KBM-7 (cell line): ENCODE data around the gene ATP1B1.

Experiments
- DNase-seq: peaks from one replicate; pipeline ENCODE4 v3.0.0-alpha.2; 2015
- in situ Hi-C: fragments of 300-500 bp; cut with MboI; formaldehyde crosslinking; loops from 2 replicates; pipeline ENCODE4 v1.14.3; 2020; ENCODE audit warnings: low sequenced_read_pairs, low pct_unique_long_range_greater_than_20kb, mixed read lengths

Gene ATP1B1

DNA sequence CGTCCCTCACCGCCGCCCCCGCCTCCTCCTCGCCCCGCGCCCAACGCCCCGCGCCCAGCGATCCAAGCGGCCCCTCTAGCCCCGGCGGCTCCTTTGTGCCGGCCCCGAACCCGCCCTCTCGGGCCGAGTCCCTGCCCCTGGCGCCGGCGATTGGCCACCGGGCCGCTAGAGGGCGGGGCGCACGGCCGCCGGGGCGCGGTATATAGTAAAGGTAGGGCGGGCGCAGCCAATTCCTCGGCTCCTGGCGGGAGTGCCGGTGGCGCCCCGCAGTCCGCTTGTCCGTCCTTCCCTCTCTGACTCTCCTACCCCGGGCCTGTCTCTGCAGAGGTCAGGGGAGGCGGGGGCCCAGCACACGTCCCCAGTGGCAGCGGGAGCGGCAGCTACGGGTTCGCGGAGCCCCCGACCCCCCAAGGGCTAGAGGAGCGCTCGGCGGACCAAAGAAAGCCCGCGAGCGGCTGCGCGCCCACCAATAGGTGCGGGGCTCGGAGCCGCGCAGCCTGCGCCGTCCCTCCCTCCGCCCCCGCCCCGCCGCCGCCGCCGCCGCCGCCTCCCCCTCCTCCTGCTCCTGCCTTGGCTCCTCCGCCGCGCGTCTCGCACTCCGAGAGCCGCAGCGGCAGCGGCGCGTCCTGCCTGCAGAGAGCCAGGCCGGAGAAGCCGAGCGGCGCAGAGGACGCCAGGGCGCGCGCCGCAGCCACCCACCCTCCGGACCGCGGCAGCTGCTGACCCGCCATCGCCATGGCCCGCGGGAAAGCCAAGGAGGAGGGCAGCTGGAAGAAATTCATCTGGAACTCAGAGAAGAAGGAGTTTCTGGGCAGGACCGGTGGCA, at the start of gene ATP1B1:
Gene ATP1B1 (plus strand): TSS at position 596 of the 826 bp plus-strand sequence. CDS start 140 bp downstream, at position 736.
- in situ Hi-C loops = loop anchor here (25.0 kb wide), 2 partner anchors 494 to 669 kb away; no protein-coding TSS in a partner anchor
- DNase-seq = peak; percentile 93

- DNase-seq = no peak
- in situ Hi-C loops = no loop called here
Observed at GRCh38 chr1:169059421-169059820, 47.1 kb upstream of the ATP1B1 start.

GRCh38 chr1:169060043-169060722, 46.3 kb upstream of the ATP1B1 start:
- DNase-seq = no peak
- in situ Hi-C loops = no loop called here

- peak; percentile 90 for DNase-seq
Observed at GRCh38 chr1:169060919-169061639, 45.4 kb upstream of the ATP1B1 start.

DNA sequence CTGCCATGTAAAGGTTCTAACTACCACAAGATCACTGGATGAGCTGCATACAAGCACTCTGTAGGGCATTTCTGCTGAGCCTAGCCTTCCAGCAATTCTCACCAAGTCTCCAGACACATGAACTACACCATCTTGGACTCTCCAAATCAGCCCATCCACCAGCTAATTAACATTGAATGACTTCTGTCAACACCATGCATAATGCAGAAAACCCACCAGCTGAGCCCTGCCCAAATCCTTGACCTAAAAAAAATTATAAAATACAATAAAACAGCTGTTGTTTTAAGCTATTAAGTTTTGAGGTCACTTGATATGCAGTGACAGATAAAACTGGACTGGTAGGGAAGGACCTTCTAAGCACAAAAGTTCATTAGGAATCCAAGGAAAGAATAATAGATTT, 44.3 kb upstream of the ATP1B1 start:
- in situ Hi-C loops = no loop called here
- DNase-seq = no peak

More at GRCh38 chr1:169060919-169061639, 45.4 kb upstream of the ATP1B1 start:
- in situ Hi-C loops = no loop called here

DNA sequence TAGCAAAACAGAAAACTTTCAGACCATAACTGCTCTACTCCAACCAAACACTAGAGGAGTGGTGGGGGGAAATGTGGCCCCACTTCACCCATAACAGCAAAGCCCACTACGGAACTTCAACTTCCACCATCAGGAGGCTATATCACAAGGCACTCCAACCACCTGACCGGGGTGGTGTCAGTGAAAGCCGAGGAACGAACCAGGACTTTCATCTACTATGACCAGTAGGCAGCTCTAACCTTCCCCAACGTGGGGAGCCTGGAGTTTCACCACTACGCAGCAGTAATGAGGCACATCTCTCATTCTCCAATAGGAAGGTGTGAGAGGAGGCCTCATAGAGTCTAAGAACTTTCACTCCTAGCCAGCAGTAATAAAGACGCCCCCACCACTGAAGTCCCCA, 42.4 kb upstream of the ATP1B1 start:
- in situ Hi-C loops = no loop called here
- DNase-seq = no peak

GRCh38 chr1:169070547-169070946, 35.9 kb upstream of the ATP1B1 start:
- no peak for DNase-seq
- in situ Hi-C loops = no loop called here

- in situ Hi-C loops = no loop called here
- DNase-seq = no peak
Observed at GRCh38 chr1:169070958-169071357, 35.5 kb upstream of the ATP1B1 start.

GRCh38 chr1:169072945-169073725, 33.4 kb upstream of the ATP1B1 start:
- in situ Hi-C loops = no loop called here
- no peak for DNase-seq

GRCh38 chr1:169078163-169078883, 28.2 kb upstream of the ATP1B1 start:
- DNase-seq = no peak
- in situ Hi-C loops = no loop called here

DNA sequence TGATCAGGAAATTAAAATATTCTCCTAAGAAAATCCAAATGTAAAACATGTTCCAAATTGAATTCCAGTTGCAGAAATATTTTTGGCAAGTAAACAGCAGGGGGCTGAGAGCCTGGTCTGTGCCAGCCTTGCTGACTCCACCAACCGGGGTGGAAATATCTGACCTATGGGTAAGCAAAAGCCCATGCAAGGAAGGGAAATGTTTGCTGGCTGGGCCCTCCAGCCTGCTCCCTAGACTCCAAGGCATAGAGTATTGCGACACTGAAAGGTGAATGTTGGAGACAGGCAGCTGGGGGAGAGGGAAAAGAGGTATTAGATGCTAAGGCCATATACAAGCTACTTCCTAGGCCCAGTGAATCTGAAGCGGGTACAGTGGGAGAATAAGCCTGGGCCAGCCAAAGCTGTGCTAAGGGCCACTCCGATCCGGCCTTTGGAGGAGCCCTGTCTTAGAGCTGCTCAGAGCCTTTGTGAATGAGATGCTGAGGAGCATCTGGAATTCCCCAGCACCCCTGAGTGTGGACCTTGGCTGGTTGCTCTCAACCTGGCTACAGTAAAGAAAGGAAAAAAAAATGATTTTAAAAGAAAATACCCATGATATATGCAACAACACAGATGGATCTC, 24.9 kb upstream of the ATP1B1 start:
- in situ Hi-C loops = no loop called here

GRCh38 chr1:169085911-169086310, 20.6 kb upstream of the ATP1B1 start:
- DNase-seq = no peak

More for the DNA sequence above, 24.9 kb upstream of the ATP1B1 start:
- no peak for DNase-seq

GRCh38 chr1:169086603-169087455, 19.7 kb upstream of the ATP1B1 start:
- DNase-seq = no peak
- in situ Hi-C loops = no loop called here

More at GRCh38 chr1:169085911-169086310, 20.6 kb upstream of the ATP1B1 start:
- in situ Hi-C loops = no loop called here

GRCh38 chr1:169087876-169088275, 18.6 kb upstream of the ATP1B1 start:
- no peak for DNase-seq
- in situ Hi-C loops = no loop called here

- in situ Hi-C loops = no loop called here
- DNase-seq = no peak
Observed at GRCh38 chr1:169089776-169090175, 16.7 kb upstream of the ATP1B1 start.

DNA sequence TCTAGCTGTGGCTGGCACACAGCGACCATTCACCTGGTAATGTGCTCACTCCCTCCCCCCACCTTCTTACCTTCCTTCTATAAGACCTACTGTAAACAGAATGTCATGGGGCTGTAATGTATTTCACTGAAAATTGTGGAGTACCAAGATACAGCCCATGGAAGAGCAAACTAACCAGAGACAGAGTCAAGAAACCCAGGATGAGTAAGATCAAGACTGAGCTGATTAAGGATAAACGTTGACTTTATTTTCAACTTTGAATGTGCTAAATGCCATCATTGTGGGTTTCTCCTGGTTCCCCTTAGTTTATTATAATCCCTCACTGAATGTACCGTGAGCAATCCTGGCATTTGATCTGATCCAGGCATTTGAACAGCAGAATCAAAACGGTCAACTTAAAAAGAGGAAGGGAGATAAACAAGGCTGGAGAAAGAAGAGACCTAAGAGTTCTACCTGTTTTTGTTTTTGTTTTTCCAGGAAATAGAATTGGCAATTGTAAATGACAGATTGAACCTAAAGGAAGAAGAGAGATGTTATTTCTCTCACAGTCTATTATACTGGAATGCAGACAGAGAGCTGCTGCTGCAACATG, 16.1 kb upstream of the ATP1B1 start:
- DNase-seq = peak; percentile 37
- in situ Hi-C loops = no loop called here

- in situ Hi-C loops = no loop called here
- no peak for DNase-seq
Observed at GRCh38 chr1:169090900-169091311, 15.6 kb upstream of the ATP1B1 start.
